GM21619 (cell line): ENCODE results near the gene VSIG10L.

Source experiments
- ATAC-seq: cut with Tn5 transposase; IDR thresholded peaks from one replicate; pipeline ENCODE4 v1.9.1; 2021; ENCODE audit not compliant: unreplicated experiment

VSIG10L gene

GRCh38 chr19:51365965-51366388 is 24.0 kb upstream of the VSIG10L start, which contains the start of gene ETFB:
Gene ETFB (minus strand): TSS chr19:51366388. CDS start chr19:51366326, 62 bp downstream.
- ATAC-seq = no peak

- ATAC-seq = no peak
Measured at GRCh38 chr19:51365211-51365964, 23.4 kb upstream of the VSIG10L start.

GRCh38 chr19:51364200-51365106 is 22.5 kb upstream of the VSIG10L start:
- no peak for ATAC-seq

- no peak for ATAC-seq
Measured at GRCh38 chr19:51361239-51361638, 19.3 kb upstream of the VSIG10L start.

- ATAC-seq = no peak
Measured at GRCh38 chr19:51359294-51359693, 17.4 kb upstream of the VSIG10L start.

- no peak for ATAC-seq
Measured at GRCh38 chr19:51357952-51358351, 16.0 kb upstream of the VSIG10L start.

- no peak for ATAC-seq
Measured at GRCh38 chr19:51356159-51356801, 14.3 kb upstream of the VSIG10L start.

- ATAC-seq = no peak
Measured at GRCh38 chr19:51354742-51355148, 12.8 kb upstream of the VSIG10L start.

- ATAC-seq = no peak
Measured at GRCh38 chr19:51354103-51354741, 12.3 kb upstream of the VSIG10L start.

- ATAC-seq = no peak
Measured at GRCh38 chr19:51352783-51353360, 10.9 kb upstream of the VSIG10L start.

GRCh38 chr19:51351266-51351990 is 9.5 kb upstream of the VSIG10L start:
- no peak for ATAC-seq

- ATAC-seq = no peak
Measured at GRCh38 chr19:51347209-51347928, 5.4 kb upstream of the VSIG10L start.

- no peak for ATAC-seq
Measured at GRCh38 chr19:51346742-51347141, 4.8 kb upstream of the VSIG10L start.

GRCh38 chr19:51345076-51345620 is 3.2 kb upstream of the VSIG10L start:
- ATAC-seq = no peak

GRCh38 chr19:51342631-51343569 is 961 bp upstream of the VSIG10L start:
- ATAC-seq = no peak

GRCh38 chr19:51341066-51341465 is 873 bp downstream of the VSIG10L start:
- no peak for ATAC-seq

- peak; percentile 50 for ATAC-seq
Measured at GRCh38 chr19:51339687-51340656, 2.0 kb downstream of the VSIG10L start.
